COR-L47 (cell line): Measurements from ENCODE around the gene TFR2.
A peak's percentile ranks its signal among the peaks of the same experiment; 100 is the strongest.

Experiments
- DNase-seq: peaks from one replicate; lab custom pipeline; 2025; lab: John Stamatoyannopoulos, UW

Gene TFR2

GRCh38 chr7:100654908-100655831, 13.8 kb upstream of the TFR2 start:
- DNase-seq, result no peak

GRCh38 chr7:100649826-100650565, 8.6 kb upstream of the TFR2 start:
- DNase-seq, result no peak

- no peak for DNase-seq
Measured at GRCh38 chr7:100642534-100642907, 1.2 kb upstream of the TFR2 start.

- DNase-seq, result no peak
Measured at GRCh38 chr7:100641860-100642533, 645 bp upstream of the TFR2 start.

GRCh38 chr7:100640517-100641440, 573 bp downstream of the TFR2 start:
- no peak for DNase-seq

- DNase-seq, result no peak
Measured at GRCh38 chr7:100639995-100640516, 1.3 kb downstream of the TFR2 start.

GRCh38 chr7:100632951-100633717, 8.2 kb downstream of the TFR2 start:
- DNase-seq, result peak; percentile 56

GRCh38 chr7:100630066-100630465, 11.3 kb downstream of the TFR2 start:
- DNase-seq, result no peak

- DNase-seq, result no peak
Measured at GRCh38 chr7:100629117-100629716, 12.1 kb downstream of the TFR2 start.

GRCh38 chr7:100627238-100627549, 14.2 kb downstream of the TFR2 start:
- DNase-seq, result no peak

- peak; percentile 70 for DNase-seq
Measured at GRCh38 chr7:100626530-100627237, 14.7 kb downstream of the TFR2 start.

GRCh38 chr7:100626055-100626454, 15.3 kb downstream of the TFR2 start:
- DNase-seq, result no peak

GRCh38 chr7:100623951-100624824, 17.2 kb downstream of the TFR2 start:
- no peak for DNase-seq

- no peak for DNase-seq
Measured at GRCh38 chr7:100621554-100621953, 19.8 kb downstream of the TFR2 start.

- DNase-seq, result no peak
Measured at GRCh38 chr7:100620804-100621203, 20.5 kb downstream of the TFR2 start.

GRCh38 chr7:100620239-100620638, 21.1 kb downstream of the TFR2 start:
- no peak for DNase-seq

- DNase-seq, result no peak
Measured at GRCh38 chr7:100614308-100614861, 27.0 kb downstream of the TFR2 start.
